HG02588 (cell line): ENCODE data around the gene LIFR.
"Not testable (repeated sequence)": the region's sequence is repeated elsewhere in the genome, so short reads cannot be mapped to it uniquely, and the experiment has no call there.

Source experiments
- ATAC-seq: cut with Tn5 transposase; IDR thresholded peaks from one replicate; pipeline ENCODE4 v1.9.1; 2021; ENCODE audit warnings: mild to moderate bottlenecking, moderate library complexity; ENCODE audit not compliant: unreplicated experiment

The LIFR gene

GRCh38 chr5:38556599-38557307 is at the start of gene LIFR:
Gene LIFR (minus strand): TSS chr5:38556646. CDS start chr5:38530647, 25,999 bp downstream.
- ATAC-seq: peak; percentile 64

GRCh38 chr5:38605610-38606009 is 49.2 kb upstream of the LIFR start:
- no peak for ATAC-seq

GRCh38 chr5:38603691-38604090 is 47.2 kb upstream of the LIFR start:
- no peak for ATAC-seq

- ATAC-seq: no peak
Measured at GRCh38 chr5:38602641-38603040, 46.2 kb upstream of the LIFR start.

- no peak for ATAC-seq
Measured at GRCh38 chr5:38601863-38602298, 45.4 kb upstream of the LIFR start.

GRCh38 chr5:38601133-38601862 is 44.9 kb upstream of the LIFR start:
- ATAC-seq: no peak

- ATAC-seq: no peak
Measured at GRCh38 chr5:38600329-38601045, 44.0 kb upstream of the LIFR start.

GRCh38 chr5:38599751-38600150 is 43.3 kb upstream of the LIFR start:
- ATAC-seq: not testable (repeated sequence)

- ATAC-seq: no peak
Measured at GRCh38 chr5:38598994-38599617, 42.7 kb upstream of the LIFR start.

GRCh38 chr5:38598296-38598993 is 42.0 kb upstream of the LIFR start:
- ATAC-seq: no peak

- ATAC-seq: no peak
Measured at GRCh38 chr5:38596981-38597380, 40.5 kb upstream of the LIFR start.

GRCh38 chr5:38595132-38595745 is 38.8 kb upstream of the LIFR start:
- no peak for ATAC-seq

- ATAC-seq: no peak
Measured at GRCh38 chr5:38593959-38594358, 37.5 kb upstream of the LIFR start.

GRCh38 chr5:38591523-38591849 is 35.0 kb upstream of the LIFR start:
- no peak for ATAC-seq

- ATAC-seq: no peak
Measured at GRCh38 chr5:38590838-38591522, 34.5 kb upstream of the LIFR start.

GRCh38 chr5:38589629-38590028 is 33.2 kb upstream of the LIFR start:
- ATAC-seq: no peak

GRCh38 chr5:38585816-38586215 is 29.4 kb upstream of the LIFR start:
- ATAC-seq: peak; percentile 32

- no peak for ATAC-seq
Measured at GRCh38 chr5:38583500-38583899, 27.1 kb upstream of the LIFR start.

- no peak for ATAC-seq
Measured at GRCh38 chr5:38582975-38583319, 26.5 kb upstream of the LIFR start.
